ENCODE data around the gene JPT2.

DNA sequence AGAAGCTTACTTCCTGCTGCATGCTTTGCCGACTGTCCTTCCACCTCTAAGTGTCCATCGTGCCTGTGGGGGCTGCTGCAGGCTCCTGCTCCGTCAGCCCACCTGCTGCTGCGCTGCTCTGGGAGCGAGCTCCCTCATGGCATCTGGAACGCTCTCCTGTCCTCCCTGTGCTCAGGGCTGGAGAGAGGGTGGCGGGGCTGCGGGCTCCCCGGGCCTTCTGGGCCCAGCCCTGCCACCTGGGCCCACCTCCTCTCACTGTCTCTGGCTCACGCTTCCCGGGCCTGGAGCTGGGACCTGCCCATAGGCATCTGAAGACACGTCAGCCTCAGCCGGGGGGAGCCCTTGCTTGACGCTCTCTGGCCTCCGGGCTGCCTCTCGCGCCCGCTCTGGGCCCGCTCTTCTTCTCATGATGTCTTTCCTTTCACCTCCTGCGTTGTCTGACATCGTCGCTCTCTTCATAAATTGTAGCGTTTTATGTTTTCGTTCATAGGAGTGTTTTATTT, 66.3 kb downstream of the JPT2 start:
- TF ChIP-seq JUND (IDR thresholded peaks at IDR 0.05) (no peak), EZH2 (IDR thresholded peaks at IDR 0.05) (no peak)
- TF ChIP-seq, protein P1, sequence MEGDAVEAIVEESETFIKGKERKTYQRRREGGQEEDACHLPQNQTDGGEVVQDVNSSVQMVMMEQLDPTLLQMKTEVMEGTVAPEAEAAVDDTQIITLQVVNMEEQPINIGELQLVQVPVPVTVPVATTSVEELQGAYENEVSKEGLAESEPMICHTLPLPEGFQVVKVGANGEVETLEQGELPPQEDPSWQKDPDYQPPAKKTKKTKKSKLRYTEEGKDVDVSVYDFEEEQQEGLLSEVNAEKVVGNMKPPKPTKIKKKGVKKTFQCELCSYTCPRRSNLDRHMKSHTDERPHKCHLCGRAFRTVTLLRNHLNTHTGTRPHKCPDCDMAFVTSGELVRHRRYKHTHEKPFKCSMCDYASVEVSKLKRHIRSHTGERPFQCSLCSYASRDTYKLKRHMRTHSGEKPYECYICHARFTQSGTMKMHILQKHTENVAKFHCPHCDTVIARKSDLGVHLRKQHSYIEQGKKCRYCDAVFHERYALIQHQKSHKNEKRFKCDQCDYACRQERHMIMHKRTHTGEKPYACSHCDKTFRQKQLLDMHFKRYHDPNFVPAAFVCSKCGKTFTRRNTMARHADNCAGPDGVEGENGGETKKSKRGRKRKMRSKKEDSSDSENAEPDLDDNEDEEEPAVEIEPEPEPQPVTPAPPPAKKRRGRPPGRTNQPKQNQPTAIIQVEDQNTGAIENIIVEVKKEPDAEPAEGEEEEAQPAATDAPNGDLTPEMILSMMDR (IDR thresholded peaks at IDR 0.05 in 2 of 3, conservative IDR thresholded peaks at IDR 0.05 in 1 of 3; ENCODE audit: borderline replicate concordance in 1 of 3, insufficient read depth in 1 of 3, low read depth in 2 of 3, low read length in 2 of 3), result no peak

Data from HCT116 (cell line).